ENCODE data around the gene CLTB. TPM values are rescaled to one million over a fixed set of nuclear protein-coding genes. Genes with fewer than 3 reads are reported as not detected.

Gene CLTB
- total RNA-seq, 1 experiment from 2014 or later: 34.5 TPM

- no peaks in the 10 kb centered on the region for H3K23me2 ChIP-seq (ENCODE audit: insufficient read length, low read depth, low read length, poor library complexity, severe bottlenecking)
- no peaks in the 10 kb centered on the region; the same call in 1 of the 2 replicates for H3K27me3 Mint-ChIP-seq (ENCODE audit: low read depth)
Measured at GRCh38 chr5:176463113-176463764, 46.9 kb upstream of the CLTB start.

More at GRCh38 chr5:176463113-176463764, 46.9 kb upstream of the CLTB start:
- DNase-seq: no peak
- Histone ChIP-seq H3K18ac (ENCODE audit: insufficient read length, low read depth, low read length) (no peak overlapping the region), H3K23ac (ENCODE audit: insufficient read length, low read depth, low read length) (no peak overlapping the region), H3K4me2 (ENCODE audit: insufficient read depth, insufficient read length, low read length) (no peak overlapping the region), H3K4ac (ENCODE audit: low read depth, low read length) (no peak overlapping the region), H4K20me1 (ENCODE audit: control insufficient read depth, insufficient read depth, insufficient read length) (no peaks in the 10 kb centered on the region), H2BK15ac (ENCODE audit: low read depth, low read length) (no peak overlapping the region), H3K14ac (ENCODE audit: insufficient read depth, low read length) (no peak overlapping the region), H2AFZ (ENCODE audit: low read length) (no peak overlapping the region), H3K9ac (ENCODE audit: extremely low read depth, insufficient read length, low read length) (no peak overlapping the region), H4K91ac (ENCODE audit: insufficient read length, low read depth, low read length) (no peak overlapping the region), H4K8ac (replicated peaks; ENCODE audit: insufficient read length, low read depth, low read length) (no peak overlapping the region), H3K4me1 (ENCODE audit: insufficient read depth, low read length) (no peaks in the 10 kb centered on the region), H3K27me3 (ENCODE audit: insufficient read depth, low read length) (no peaks in the 10 kb centered on the region), H3K9me3 (ENCODE audit: control insufficient read depth, low read depth, low read length) (no peaks in the 10 kb centered on the region), H2BK120ac (ENCODE audit: low read depth, low read length, poor library complexity, severe bottlenecking) (no peak overlapping the region), H3K79me1 (ENCODE audit: insufficient read depth, low read depth, low read length, poor library complexity, severe bottlenecking) (peaks cover 2% of the 10 kb centered on the region), H2BK5ac (ENCODE audit: insufficient read length, low read length) (no peak overlapping the region), H2AK5ac (ENCODE audit: insufficient read length, low read length) (no peak overlapping the region), H3K56ac (ENCODE audit: insufficient read length, low read depth, low read length) (no peak overlapping the region), H2BK12ac (ENCODE audit: insufficient read length, low read depth, low read length) (no peak overlapping the region), H3T11ph (ENCODE audit: low read length) (no peak overlapping the region), H3K27ac (ENCODE audit: insufficient read length, low read depth, low read length) (no peak overlapping the region), H4K5ac (ENCODE audit: insufficient read length, low read depth, low read length) (no peak overlapping the region), H2BK20ac (ENCODE audit: low read depth, low read length, poor library complexity, severe bottlenecking) (no peak overlapping the region), H3K79me2 (ENCODE audit: insufficient read depth, low read length) (peaks cover 8% of the 10 kb centered on the region; the same call in 1 of the 2 replicates)
- Mint-ChIP-seq H3K27ac (peak overlapping the region in 1 of 3 experiments; percentile 8; a peak in 1 of 7 replicates), H3K4me3 (no peak overlapping the region), H3K4me1 (no peaks in the 10 kb centered on the region), H3K36me3 (ENCODE audit: insufficient read depth in 1 of 3, low read depth in 3 of 3) (peaks cover 0 to 14% (median 13%) of the 10 kb centered on the region in 3 experiments; a peak in 5 of 7 replicates), H3K9me3 (no peaks in the 10 kb centered on the region)
- no CpG with 5 or more reads among the region's 7 CpGs for WGBS (ENCODE audit: extremely low coverage, insufficient read length, low lambda C conversion rate)
- TF ChIP-seq, protein P1, sequence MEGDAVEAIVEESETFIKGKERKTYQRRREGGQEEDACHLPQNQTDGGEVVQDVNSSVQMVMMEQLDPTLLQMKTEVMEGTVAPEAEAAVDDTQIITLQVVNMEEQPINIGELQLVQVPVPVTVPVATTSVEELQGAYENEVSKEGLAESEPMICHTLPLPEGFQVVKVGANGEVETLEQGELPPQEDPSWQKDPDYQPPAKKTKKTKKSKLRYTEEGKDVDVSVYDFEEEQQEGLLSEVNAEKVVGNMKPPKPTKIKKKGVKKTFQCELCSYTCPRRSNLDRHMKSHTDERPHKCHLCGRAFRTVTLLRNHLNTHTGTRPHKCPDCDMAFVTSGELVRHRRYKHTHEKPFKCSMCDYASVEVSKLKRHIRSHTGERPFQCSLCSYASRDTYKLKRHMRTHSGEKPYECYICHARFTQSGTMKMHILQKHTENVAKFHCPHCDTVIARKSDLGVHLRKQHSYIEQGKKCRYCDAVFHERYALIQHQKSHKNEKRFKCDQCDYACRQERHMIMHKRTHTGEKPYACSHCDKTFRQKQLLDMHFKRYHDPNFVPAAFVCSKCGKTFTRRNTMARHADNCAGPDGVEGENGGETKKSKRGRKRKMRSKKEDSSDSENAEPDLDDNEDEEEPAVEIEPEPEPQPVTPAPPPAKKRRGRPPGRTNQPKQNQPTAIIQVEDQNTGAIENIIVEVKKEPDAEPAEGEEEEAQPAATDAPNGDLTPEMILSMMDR (conservative IDR thresholded peaks at IDR 0.05): no peak

All from H9 (cell line).